Left forelimb (tissue), 1 donor: ENCODE measurements around the gene RRP1.

Experiments
- DNase-seq: peaks from one replicate; pipeline ENCODE4 v3.0.0-alpha.2; 2018; ENCODE audit warnings: low spot score

Gene RRP1

GRCh38 chr21:43758811-43759210 is 30.6 kb upstream of the RRP1 start:
- no peak for DNase-seq

DNA sequence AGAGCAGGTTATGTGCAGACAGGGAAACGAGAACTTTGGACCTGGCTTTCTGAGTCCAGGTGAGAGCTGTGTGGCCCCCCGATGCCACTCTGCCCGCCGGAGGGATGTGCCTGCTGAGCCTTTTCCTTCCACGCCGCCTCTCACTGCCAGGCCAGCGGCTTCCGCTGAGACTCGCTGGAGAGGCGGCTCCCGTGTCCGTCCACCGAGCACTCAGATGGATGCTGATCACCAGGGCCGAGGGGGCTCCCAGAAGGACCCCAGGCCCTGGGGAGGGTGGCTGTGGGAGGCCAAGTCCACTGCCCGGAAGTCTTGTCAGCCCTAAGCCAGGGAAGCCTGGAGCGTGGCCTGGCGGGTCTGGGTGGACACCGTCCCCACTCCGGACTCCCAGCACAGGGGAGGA is 29.7 kb upstream of the RRP1 start:
- no peak for DNase-seq

- DNase-seq, result no peak
These were observed 28.9 kb upstream of the RRP1 start for GRCh38 chr21:43760391-43760958.

- no peak for DNase-seq
These were observed 27.5 kb upstream of the RRP1 start for GRCh38 chr21:43761886-43762285.

- DNase-seq, result no peak
These were observed 26.9 kb upstream of the RRP1 start for GRCh38 chr21:43762303-43763128.

DNA sequence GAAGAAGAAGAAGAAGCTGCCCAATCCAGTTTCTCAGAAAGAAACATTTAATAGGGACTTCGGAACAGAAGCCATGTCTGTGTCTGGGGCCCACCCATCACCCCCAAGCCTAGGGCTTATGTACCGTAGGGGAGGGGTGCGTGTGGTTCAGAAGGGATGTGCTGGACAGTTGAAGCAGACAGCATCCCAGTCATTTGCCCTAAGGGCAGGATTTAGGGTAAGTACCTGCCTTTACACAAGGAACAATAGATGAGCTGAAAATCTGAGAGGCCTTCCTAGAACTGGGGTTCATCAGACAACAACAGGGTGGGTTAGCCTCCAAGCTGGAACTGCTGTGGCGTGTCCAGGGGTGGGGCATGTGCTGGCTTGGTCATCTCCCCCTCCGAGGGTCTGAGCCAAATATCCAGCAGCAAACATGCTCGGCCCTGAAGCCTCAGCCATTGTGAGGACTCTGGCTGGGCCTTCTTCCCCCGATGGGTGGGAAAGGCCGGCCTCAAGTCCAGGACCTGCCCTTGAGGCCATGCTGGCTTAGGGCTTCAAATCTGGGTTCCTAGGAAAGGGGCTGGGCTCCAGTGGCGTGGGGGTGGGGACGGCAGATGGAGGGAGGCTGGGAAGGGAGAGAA is 25.4 kb upstream of the RRP1 start:
- no peak for DNase-seq

DNA sequence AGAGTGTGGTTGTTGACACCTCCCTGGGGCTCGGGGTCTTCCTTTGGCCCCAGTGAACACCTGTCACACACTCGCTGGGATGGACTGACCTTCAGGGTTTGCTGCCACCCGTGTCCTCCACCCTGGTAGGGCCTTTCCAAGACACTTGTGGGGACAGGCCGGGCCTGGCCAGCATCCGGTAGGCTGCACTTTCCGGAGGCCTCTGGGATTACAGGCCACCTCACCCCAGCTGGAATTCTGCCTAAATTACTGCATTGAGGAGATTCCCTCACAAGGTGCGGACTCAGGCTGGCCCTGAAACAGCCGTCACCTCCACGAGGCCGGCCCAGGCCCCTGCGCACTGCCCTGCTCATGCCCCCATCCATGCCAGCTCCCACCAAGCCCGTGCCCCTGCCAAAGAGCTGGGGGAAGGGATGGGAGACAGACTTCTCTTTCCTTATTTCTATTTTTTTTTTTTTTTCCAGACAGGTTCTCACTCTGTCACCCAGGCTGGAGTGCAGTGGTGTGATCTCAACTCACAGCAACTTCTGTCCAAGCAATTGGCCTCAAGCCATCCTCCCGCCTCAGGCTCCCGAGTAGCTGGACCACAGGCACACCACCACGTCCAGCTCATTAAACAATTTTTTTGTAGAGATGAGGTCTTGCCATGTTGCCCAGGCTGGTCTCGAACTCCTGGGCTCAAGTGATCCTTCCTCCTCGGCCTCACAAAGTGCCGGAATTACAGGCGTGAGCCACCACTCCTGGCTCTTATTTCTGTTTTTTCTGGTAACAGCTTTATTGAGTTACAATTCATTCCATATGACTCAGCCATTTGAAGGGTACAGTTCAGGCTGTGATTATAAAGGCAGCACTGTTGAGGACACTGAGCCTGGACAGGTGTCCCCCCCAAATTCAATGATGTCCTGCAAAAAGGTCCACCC is 24.5 kb upstream of the RRP1 start:
- no peak for DNase-seq

- DNase-seq, result no peak
These were observed 22.5 kb upstream of the RRP1 start for GRCh38 chr21:43766734-43767497.

GRCh38 chr21:43767498-43767983 is 21.8 kb upstream of the RRP1 start:
- no peak for DNase-seq

GRCh38 chr21:43767984-43768867 is 21.2 kb upstream of the RRP1 start:
- DNase-seq, result no peak

DNA sequence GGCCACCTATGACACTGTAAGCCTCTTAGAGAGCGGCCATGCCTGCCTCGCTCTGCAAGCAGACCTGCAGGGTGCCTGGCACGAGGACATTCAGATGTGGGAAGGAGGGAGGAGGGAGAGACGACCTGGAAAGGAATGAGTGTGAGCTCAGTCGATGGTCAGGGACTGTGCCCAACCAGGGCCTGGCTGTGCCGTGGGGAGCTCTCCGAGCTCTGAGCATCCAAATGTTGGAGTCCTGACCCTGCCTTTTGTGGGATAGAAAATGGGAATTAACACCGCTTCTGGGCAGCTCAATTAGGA is 20.6 kb upstream of the RRP1 start:
- DNase-seq, result no peak

- no peak for DNase-seq
These were observed 19.9 kb upstream of the RRP1 start for GRCh38 chr21:43769325-43769958.

DNA sequence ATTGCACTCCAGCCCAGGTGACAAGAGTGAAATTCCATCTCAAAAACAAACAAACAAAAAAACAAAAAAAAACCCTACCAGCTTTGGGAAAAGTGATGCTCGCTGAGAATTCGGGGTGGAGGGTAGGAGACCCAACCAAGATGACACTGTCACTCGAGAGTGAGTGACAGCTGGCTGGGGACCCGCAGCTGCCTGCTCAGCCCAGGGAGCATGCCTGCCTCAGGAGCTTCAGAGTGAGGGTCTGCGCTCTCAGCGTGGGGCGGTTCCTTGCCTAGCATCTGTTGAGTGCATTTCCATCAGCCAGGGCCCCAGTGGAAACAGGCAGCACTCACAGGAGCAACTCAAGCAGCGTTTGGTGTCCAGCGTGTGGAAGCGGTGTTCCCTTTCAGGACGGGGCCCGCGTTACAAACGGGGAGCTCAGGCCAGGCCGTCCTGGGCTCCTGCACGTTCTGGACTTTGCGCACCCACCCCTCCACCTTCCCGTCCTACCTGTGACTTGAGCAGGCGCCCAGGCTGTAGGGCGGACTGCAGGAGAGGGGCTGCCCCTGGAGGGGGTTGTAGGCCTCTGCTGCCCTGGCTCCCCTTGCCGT is 19.2 kb upstream of the RRP1 start:
- no peak for DNase-seq

- no peak for DNase-seq
These were observed 18.1 kb upstream of the RRP1 start for GRCh38 chr21:43771199-43771675.

- no peak for DNase-seq
These were observed 17.5 kb upstream of the RRP1 start for GRCh38 chr21:43771698-43772424.

GRCh38 chr21:43772425-43772821 is 17.0 kb upstream of the RRP1 start:
- no peak for DNase-seq

- no peak for DNase-seq
These were observed 15.2 kb upstream of the RRP1 start for GRCh38 chr21:43774163-43774562.

DNA sequence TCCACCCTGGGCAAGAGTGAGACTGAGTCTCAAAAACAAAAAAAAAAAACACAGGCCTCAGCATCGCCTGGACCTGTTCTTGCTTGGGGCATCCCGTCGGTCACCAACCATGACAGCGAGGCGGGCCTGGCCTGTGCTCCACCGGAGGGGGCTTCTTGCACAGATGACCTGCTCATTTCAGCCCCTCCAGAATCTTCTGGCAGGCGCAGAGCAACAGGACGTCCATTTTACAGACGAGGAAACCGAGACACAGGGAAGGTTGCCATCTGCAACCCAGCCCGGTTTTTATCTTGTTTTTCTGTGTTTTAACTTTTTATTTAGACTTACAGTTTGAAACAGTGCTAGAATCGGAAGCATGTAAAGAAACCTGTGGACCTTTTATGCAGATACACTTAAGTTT is 14.2 kb upstream of the RRP1 start:
- DNase-seq, result no peak
